DMS53 treated with DMSO at 0.1 percent for 48 hours (cell line): Measurements from ENCODE around the gene SIT1.
"Not testable (repeated sequence)": the region's sequence is repeated elsewhere in the genome, so short reads cannot be mapped to it uniquely, and the experiment has no call there.

ENCODE experiments used
- DNase-seq: peaks from one replicate; lab custom pipeline; 2025; ENCODE audit not compliant: unreplicated experiment; lab: John Stamatoyannopoulos, UW

The SIT1 gene

DNA sequence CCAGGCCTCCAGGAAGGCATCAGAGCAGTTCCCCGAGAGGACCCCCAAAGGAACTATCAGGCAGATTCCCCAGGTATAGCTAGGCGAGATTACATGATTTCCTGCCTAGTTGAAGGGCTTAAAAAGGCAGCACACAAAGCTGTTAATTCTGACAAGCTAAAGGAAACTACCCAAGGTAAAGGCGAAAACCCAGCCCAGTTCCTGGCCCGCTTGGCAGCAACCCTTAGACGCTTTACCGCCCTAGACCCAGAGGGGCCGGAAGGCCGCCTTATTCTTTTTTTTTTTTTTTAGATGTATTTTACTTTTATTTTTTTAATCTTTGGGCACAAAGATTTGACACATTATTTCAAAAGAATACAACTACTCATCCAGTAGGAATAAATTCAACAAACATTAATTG lies 12.0 kb downstream of the SIT1 start:
- DNase-seq, result not testable (repeated sequence)

GRCh38 chr9:35637427-35637955 lies 13.2 kb downstream of the SIT1 start:
- DNase-seq, result not testable (repeated sequence)

GRCh38 chr9:35636877-35637246 lies 13.9 kb downstream of the SIT1 start:
- not testable (repeated sequence) for DNase-seq

DNA sequence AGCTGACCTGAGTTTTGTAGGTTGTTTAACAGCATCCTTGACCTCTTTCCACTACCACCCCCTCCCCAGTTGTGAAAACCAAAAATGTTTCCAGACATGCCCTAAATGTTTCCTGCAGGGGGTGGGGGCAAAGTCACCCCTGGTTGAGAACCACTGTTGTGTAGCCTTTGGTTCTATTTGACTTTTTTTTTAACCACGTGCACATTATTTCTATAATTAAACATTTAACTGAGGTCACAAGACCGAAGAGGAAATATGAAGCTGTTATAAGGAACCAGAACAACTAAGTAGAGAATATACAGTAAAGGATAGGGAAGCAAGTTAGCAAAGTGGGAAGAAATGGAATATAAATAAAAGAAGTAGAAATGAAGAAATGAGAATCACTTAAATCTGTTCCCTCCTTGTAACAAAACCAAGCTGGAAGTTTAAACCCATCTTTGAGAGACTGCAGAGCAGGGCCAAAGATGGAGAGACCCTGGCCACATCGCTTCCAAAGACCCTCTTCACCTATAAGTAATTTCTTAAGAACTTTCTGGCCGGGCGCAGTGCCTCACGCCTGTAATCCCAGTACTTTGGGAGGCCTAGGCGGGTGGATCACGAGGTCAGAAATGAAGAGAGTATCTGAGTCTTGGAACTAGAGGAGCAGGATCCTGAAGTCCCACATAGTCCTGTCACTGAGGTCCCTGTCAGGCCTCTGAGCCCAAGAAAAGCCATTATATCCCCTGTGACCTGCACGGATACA lies 14.4 kb downstream of the SIT1 start:
- no peak for DNase-seq

DNA sequence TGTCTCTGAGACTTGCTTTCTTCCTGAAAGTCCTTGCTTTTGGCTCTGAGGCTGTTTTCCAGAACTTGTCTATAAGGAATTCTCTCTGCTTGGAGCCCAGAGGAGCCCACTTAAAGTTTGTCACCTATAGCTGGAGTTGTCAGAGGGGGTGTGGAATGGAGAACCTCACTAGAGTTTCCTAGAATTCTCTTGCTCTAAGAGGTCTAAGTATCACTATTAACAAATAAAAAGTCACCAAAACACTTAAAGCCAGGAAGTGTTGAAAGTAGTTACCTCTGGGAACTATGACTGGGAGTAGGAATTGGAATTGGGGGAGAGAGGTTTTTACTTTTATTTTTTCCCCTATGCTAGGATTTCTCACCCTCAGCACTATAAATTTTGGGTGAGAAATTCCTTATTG lies 15.0 kb downstream of the SIT1 start:
- DNase-seq, result no peak

GRCh38 chr9:35629597-35629996 lies 21.1 kb downstream of the SIT1 start:
- DNase-seq, result no peak

GRCh38 chr9:35628389-35628991 lies 22.2 kb downstream of the SIT1 start:
- DNase-seq, result no peak

DNA sequence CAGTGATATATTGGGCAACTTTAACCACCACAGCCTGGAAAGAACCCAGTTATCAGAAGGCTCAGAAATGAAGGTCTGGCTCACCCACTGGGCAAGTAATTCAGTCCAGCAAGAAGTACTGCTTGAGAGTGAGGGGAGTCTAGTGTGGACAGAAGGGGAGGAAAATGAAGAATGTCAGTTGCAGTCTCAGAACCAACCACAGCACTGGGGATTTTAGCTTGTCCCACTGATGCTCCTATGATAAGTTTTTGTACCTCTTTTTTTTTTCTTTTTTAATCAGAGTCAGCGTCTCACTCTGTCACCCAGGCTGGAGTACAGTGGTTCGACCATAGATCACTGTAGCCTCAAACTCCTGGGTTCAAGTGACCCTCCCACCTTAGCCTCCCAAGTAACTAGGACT lies 23.2 kb downstream of the SIT1 start:
- no peak for DNase-seq

DNA sequence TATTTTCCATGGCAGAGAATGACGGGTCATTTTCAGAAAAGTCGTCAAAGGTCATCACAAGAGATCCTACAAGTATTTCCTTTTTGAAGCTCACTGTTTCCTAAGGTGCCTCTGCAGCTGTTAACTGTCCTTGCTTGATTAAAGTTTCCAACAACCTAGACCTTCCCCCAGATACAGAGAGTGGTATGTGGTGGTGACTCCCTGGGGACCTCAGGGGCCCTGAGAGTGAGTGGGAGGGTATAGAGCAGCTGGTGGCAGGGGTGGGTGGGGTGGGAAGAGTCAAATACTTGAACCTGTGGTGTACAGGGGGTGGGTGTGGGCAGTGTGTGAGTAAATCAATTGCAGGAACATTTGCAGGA lies 31.0 kb downstream of the SIT1 start:
- no peak for DNase-seq

- DNase-seq, result no peak
These were observed 31.6 kb downstream of the SIT1 start for GRCh38 chr9:35618854-35619799.

GRCh38 chr9:35618325-35618727 lies 32.4 kb downstream of the SIT1 start, which contains the start of gene CD72:
Gene CD72, minus strand, starts transcription at chr9:35618413. Its CDS starts 110 bp downstream, at chr9:35618303.
- no peak for DNase-seq

DNA sequence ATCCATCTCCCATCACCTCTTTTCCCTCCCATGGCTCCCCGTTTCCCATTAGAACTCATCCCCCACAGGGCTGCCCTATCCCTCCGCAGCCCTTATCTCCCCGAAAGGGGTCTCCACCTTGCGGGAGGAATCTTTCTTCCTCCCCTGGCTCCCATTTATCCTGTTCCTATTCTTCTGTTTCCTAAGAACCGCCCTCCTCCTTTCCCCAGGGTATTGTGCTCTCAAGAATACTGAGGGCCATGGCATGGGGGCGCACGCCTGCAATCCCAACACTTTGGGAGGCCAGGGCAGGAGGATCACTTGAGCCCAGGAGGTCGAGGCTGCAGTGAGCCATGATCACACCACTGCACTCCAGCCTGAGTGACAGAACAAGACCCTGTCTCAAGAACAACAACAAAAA lies 33.2 kb downstream of the SIT1 start:
- no peak for DNase-seq

GRCh38 chr9:35616681-35617459 lies 33.9 kb downstream of the SIT1 start:
- peak; percentile 30 for DNase-seq

- no peak for DNase-seq
These were observed 34.6 kb downstream of the SIT1 start for GRCh38 chr9:35615981-35616680.

GRCh38 chr9:35612843-35613242 lies 37.9 kb downstream of the SIT1 start:
- no peak for DNase-seq

GRCh38 chr9:35612066-35612465 lies 38.7 kb downstream of the SIT1 start:
- DNase-seq, result not testable (repeated sequence)

- no peak for DNase-seq
These were observed 39.4 kb downstream of the SIT1 start for GRCh38 chr9:35611230-35611797.

GRCh38 chr9:35609820-35610163 lies 40.9 kb downstream of the SIT1 start:
- DNase-seq, result no peak

DNA sequence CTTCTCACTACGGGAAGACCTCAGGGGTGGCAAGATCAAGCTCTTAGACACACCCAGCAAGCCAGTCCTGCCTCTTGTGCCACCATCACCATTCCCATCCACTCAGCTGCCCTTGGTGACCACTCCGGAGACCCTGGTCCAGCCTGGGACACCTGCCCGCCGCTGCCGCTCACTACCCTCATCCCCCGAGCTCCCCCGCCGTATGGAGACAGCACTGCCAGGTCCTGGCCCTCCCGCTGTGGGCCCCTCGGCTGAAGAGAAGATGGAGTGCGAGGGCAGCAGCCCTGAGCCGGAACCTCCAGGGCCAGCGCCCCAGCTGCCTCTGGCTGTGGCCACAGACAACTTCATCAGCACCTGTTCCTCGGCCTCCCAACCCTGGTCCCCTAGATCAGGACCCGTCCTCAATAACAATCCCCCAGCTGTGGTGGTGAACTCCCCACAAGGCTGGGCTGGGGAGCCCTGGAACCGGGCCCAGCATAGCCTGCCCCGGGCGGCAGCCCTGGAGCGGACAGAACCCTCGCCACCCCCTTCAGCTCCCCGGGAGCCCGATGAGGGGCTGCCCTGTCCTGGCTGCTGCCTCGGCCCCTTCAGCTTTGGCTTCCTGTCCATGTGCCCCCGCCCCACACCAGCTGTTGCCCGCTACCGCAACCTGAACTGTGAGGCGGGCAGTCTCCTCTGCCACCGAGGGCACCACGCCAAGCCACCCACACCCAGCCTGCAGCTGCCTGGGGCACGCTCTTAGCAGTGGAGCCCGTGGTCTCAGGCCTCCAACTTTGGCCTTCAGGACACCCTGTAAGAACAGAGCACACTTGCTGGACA lies 41.5 kb downstream of the SIT1 start:
- no peak for DNase-seq
